HUES6 (cell line): Measurements from ENCODE around the gene BTBD9.

Experiments
- H3K27ac ChIP-seq: 2 replicates; pipeline ENCODE4 v1.7.0; 2013; ENCODE audit warnings: low read depth, mild to moderate bottlenecking, low read length, inconsistent platforms
- H3K27me3 ChIP-seq: 2 replicates; pipeline ENCODE4 v1.6.1; 2013; ENCODE audit warnings: low read length; ENCODE audit not compliant: control insufficient read depth, insufficient read depth
- H3K36me3 ChIP-seq: 2 replicates; pipeline ENCODE4 v1.6.1; 2013; ENCODE audit warnings: low read length; ENCODE audit not compliant: control insufficient read depth, insufficient read depth
- H3K4me1 ChIP-seq: 2 replicates; pipeline ENCODE4 v1.6.1; 2013; ENCODE audit warnings: low read length; ENCODE audit not compliant: control insufficient read depth, insufficient read depth
- H3K4me3 ChIP-seq: 2 replicates; pipeline ENCODE4 v1.5.1; 2013; ENCODE audit warnings: low read depth, low read length
- H3K9ac ChIP-seq: one replicate; pipeline ENCODE4 v1.6.1; 2013; ENCODE audit warnings: mild to moderate bottlenecking, low read length
- H3K9me3 ChIP-seq: 2 replicates; pipeline ENCODE4 v1.6.1; 2013; ENCODE audit warnings: low read depth, low read length; ENCODE audit not compliant: control insufficient read depth, insufficient read depth

BTBD9 gene

DNA sequence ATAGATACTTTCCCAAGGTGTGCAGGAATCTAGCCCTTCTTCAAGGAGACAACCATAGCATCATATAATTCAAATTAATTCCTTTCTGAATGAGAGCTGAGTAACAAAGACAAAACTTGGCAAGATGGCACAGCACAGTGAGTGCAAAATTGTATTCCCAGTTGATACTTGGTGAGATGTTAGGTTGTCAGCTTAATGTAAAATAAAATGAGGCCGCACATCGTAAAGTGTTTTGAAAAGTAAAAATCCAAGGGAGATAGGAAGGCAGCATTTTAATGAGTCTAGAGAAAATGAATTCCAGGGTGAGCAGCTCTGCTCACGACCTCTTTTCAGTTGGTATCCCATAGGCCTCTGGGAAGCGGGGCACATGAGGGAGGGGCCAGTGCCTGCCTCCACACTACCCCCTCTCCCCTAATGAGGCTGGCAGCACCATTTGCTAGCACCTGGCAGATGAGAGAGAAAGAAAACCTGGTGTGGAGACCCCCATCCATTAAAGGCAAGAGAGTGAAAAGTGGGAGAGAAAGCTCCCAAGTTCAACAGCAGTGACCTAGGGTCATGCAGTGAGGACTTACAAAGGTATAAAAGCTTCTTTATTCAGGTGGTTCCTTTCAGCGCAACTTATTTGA is 158.4 kb downstream of the BTBD9 start:
- H3K9me3 ChIP-seq = no peaks in the 10 kb centered on the region
- H3K27ac ChIP-seq = no peak overlapping the region
- H3K36me3 ChIP-seq = no peaks in the 10 kb centered on the region
- H3K4me1 ChIP-seq = peaks cover 36% of the 10 kb centered on the region
- no peaks in the 10 kb centered on the region for H3K27me3 ChIP-seq
- H3K4me3 ChIP-seq = no peak overlapping the region
- no peak overlapping the region for H3K9ac ChIP-seq

DNA sequence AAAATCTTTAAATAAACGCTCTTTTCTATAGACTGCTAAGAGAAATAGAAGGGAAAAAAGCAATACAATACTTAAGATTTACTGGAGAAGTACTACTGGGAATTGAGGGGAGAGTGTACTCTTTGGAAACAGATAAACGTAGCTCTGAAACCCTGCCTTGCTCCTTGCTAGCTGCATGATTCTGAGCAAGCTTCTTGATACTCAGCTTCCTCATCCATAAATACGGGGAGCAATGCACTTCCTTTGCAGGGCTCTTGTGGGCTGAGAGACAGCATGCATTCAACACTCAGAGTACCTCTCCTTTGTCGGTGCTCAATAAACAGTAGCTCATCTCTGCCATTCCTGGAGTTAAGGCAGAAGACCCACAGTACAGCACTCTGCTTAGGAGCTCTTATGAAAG is 159.7 kb downstream of the BTBD9 start:
- Histone ChIP-seq H3K9ac (no peak overlapping the region), H3K27me3 (no peaks in the 10 kb centered on the region), H3K9me3 (no peaks in the 10 kb centered on the region), H3K4me1 (peaks cover 45% of the 10 kb centered on the region), H3K36me3 (no peaks in the 10 kb centered on the region), H3K4me3 (no peak overlapping the region), H3K27ac (no peak overlapping the region)

DNA sequence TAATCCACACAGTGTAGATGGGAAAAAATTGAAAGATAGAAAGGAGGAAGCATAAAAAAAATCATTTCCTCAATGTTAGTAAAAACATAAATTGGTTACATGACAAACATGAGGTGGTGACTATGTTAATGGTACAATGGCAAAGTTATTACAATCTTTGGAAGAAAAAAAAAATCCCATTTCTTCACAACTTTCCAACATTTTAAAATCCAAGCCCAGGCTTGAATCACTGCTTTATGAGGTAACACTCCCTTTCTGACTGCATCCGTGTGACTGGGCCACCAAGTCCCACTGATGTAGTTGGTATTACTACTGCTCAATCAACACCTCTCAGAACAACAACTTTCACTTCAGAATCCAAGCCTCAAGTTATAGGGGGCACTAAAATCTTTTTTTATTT is 160.4 kb downstream of the BTBD9 start:
- no peak overlapping the region for H3K27ac ChIP-seq
- H3K36me3 ChIP-seq = no peaks in the 10 kb centered on the region
- H3K9ac ChIP-seq = no peak overlapping the region
- no peaks in the 10 kb centered on the region for H3K27me3 ChIP-seq
- no peak overlapping the region for H3K4me3 ChIP-seq
- no peaks in the 10 kb centered on the region for H3K9me3 ChIP-seq
- H3K4me1 ChIP-seq = peaks cover 45% of the 10 kb centered on the region

DNA sequence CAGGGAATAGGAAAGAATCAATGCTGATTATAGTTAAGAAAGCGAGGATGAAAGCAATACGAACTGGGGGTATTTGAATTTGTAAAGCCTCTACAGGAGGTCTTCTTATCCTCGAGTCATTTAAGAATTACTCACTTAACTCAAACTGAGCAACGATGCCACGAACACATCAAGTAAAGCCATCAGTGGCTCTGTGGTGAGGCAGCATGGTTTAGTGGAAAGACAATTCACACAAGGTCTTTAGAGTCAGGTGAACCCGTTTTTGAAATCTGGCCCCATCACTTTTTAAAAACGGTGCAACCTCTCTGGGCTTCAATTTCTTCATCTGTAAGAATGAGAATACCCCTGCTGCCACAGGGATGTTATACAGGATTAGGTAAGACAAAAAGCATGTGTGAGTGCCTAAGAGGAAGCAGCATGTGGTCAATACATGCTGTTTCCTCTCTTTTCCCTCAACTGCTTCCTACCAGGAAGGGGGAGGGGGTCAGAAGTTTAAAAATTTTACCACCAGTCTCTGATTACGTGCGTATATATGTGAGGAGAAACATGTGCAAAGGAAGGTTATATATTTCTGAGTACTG is 162.0 kb downstream of the BTBD9 start:
- Histone ChIP-seq H3K9ac (no peak overlapping the region), H3K4me3 (no peak overlapping the region), H3K4me1 (peaks cover 45% of the 10 kb centered on the region), H3K9me3 (no peaks in the 10 kb centered on the region), H3K27me3 (no peaks in the 10 kb centered on the region), H3K27ac (peak overlapping the region; percentile 48; the same call in 1 of the 2 replicates), H3K36me3 (no peaks in the 10 kb centered on the region)

DNA sequence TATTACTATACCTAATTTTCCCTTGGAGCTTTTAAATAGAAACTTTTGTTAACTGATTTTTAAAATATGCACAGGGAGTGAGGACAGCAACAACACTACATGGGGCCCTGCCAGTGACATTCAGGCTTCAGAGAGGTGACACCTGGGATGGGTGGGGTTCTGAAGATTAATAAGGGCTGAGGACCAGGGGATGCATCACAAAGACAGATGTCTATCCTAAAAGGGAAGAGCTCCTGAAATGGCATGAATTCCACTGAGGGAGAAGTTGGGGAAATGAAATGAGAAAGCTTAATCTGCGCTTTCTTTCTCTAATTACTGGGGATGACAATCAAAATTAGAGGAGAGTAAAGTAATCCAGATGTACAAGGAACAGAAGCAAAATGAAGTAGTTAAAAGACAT is 162.8 kb downstream of the BTBD9 start:
- Histone ChIP-seq H3K27ac (peak overlapping the region; percentile 48; the same call in 1 of the 2 replicates), H3K4me3 (no peak overlapping the region)

DNA sequence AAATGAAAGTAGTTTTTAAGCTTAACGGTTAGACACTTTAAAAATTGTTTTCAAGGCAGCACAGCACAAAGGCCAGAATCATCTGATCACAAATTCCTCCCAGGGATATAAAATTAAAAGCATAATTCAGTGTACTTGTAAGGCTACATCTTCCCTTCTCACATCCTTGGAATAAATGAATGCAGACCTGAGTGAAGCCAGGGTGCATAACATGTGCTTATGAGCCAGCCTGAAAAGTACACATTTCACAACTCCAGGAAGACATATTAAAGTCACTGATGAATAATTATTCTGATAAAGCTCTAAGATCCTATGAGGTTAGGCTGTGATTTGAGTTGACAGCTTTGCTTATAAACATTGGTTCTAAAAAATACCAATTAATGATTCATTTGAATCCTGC is 163.6 kb downstream of the BTBD9 start:
- Histone ChIP-seq H3K4me3 (no peak overlapping the region), H3K9ac (no peak overlapping the region), H3K27ac (no peak overlapping the region), H3K9me3 (no peaks in the 10 kb centered on the region), H3K27me3 (no peaks in the 10 kb centered on the region), H3K36me3 (no peaks in the 10 kb centered on the region), H3K4me1 (peaks cover 39% of the 10 kb centered on the region)

More for the DNA sequence above, 162.8 kb downstream of the BTBD9 start:
- H3K27me3 ChIP-seq = no peaks in the 10 kb centered on the region
- H3K9me3 ChIP-seq = no peaks in the 10 kb centered on the region
- peaks cover 42% of the 10 kb centered on the region for H3K4me1 ChIP-seq
- H3K9ac ChIP-seq = no peak overlapping the region
- no peaks in the 10 kb centered on the region for H3K36me3 ChIP-seq

DNA sequence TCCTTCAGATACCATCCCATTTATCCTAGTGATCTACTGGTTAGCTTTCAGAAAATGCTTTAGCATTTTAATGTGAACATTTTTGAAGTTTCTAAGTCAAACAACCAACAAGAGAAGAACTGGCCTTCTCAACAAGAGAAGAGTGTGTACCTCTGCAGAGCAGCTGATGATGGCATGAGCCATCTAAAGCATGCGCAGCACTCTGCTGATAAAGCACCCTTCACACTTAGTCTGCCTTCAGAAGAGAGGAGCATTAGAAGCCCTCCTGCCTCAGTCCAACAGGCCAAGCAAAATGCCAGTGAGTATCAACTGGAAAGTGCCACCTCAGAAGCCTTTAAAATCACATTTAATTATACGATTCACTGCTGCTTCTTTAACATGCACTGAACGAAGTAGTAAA is 169.2 kb downstream of the BTBD9 start:
- H3K9ac ChIP-seq = no peak overlapping the region
- no peaks in the 10 kb centered on the region for H3K9me3 ChIP-seq
- H3K4me3 ChIP-seq = no peak overlapping the region
- H3K27ac ChIP-seq = no peak overlapping the region
- 0 out of 2 replicates have a peak, but pooled peaks cover 3% of the 10 kb centered on the region for H3K4me1 ChIP-seq
- no peaks in the 10 kb centered on the region for H3K27me3 ChIP-seq
- no peaks in the 10 kb centered on the region for H3K36me3 ChIP-seq

DNA sequence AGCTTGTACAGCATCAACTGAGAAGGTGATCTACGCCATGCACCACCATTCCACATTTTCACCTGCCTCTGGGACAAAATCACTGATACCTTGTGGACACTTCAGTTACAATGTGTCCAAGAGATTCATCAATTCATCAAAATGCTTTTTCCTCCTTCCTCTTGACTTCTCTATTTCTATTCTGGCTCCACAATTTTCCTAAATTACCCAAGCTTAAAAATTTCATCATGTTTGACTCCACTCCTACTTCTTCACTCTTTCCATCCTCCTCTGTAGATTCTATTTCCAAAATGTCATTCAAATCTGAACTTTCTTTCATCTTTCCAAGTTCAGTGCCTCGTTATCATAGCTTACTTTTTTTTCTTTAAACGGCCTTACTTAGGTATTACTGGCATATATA is 172.2 kb downstream of the BTBD9 start:
- H3K4me3 ChIP-seq = no peak overlapping the region
- peaks cover 7% of the 10 kb centered on the region; the same call in 1 of the 2 replicates for H3K9me3 ChIP-seq
- no peaks in the 10 kb centered on the region for H3K4me1 ChIP-seq
- H3K9ac ChIP-seq = no peak overlapping the region
- no peaks in the 10 kb centered on the region for H3K36me3 ChIP-seq
- no peaks in the 10 kb centered on the region for H3K27me3 ChIP-seq
- no peak overlapping the region for H3K27ac ChIP-seq

DNA sequence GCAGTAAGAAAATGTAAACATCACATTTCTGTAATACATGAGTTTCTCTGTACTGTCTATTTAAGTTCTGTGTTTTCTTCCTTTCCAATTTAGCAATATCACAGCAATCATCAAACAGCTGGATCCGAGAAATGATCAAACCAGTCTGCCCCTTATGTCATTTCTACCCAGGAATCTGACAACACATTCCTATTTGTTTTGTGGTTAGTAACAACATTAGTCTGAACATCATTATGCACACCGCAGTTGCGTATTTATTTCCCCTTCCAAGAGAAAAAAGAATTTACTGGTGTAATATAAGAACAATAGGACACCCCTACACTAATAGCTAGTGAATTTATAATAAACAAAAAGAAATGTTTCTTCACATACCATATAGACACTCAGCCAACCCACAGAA is 179.5 kb downstream of the BTBD9 start:
- H3K9ac ChIP-seq = no peak overlapping the region
- no peak overlapping the region for H3K27ac ChIP-seq

DNA sequence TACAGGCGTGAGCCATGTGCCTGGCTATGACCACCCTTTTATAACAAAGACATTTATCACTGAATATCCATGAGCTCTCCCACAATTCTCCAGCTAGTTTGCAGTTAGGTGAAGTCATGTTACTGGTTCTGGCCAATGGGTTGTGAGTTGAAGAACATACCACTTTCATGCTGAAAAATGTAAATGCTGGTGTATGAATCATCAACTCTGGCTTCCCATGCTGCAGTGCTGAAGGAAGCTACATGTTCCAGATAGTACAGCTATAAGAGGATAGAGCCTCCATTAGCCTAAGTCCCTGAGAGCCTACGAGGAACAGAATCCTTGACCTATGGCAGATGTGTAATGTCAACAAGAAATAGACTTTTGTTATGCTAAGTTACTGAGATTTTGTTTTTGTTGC is 180.4 kb downstream of the BTBD9 start:
- Histone ChIP-seq H3K9ac (no peak overlapping the region), H3K27ac (no peak overlapping the region), H3K27me3 (no peaks in the 10 kb centered on the region), H3K9me3 (peaks cover 7% of the 10 kb centered on the region; the same call in 1 of the 2 replicates), H3K4me3 (no peak overlapping the region), H3K4me1 (peaks cover 4% of the 10 kb centered on the region; the same call in 1 of the 2 replicates), H3K36me3 (no peaks in the 10 kb centered on the region)

More for the DNA sequence above, 179.5 kb downstream of the BTBD9 start:
- Histone ChIP-seq H3K9me3 (peaks cover 7% of the 10 kb centered on the region; the same call in 1 of the 2 replicates), H3K4me3 (no peak overlapping the region), H3K36me3 (no peaks in the 10 kb centered on the region), H3K4me1 (peaks cover 4% of the 10 kb centered on the region; the same call in 1 of the 2 replicates), H3K27me3 (no peaks in the 10 kb centered on the region)

DNA sequence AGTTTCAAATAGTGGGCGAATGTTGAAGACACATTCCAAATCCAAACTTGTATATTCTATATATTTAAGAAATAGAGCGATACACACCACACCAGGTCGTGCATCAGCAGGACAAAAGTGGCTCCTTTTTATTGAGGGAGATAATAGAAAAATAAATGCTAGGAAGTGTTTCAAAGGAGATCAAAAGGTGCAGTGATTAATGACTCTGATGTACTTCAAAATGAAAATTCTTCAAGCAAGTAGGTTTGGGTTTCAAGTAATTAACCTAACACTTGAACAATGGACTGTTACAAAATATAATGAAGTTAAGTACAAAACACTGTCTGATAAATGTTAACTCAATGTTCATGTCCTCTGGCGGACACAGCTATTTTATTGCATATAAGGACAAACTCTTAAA is 185.9 kb downstream of the BTBD9 start:
- no peaks in the 10 kb centered on the region for H3K27me3 ChIP-seq
- no peak overlapping the region for H3K27ac ChIP-seq
- H3K9me3 ChIP-seq = no peaks in the 10 kb centered on the region
- H3K9ac ChIP-seq = no peak overlapping the region
- no peaks in the 10 kb centered on the region; the same call in 1 of the 2 replicates for H3K4me1 ChIP-seq
- no peaks in the 10 kb centered on the region for H3K36me3 ChIP-seq
- H3K4me3 ChIP-seq = no peak overlapping the region
